HG03135 (cell line): ENCODE measurements around the gene EIF3L.
A peak's percentile ranks its signal among the peaks of the same experiment; 100 is the strongest.

Source experiments
- ATAC-seq: cut with Tn5 transposase; IDR thresholded peaks from one replicate; pipeline ENCODE4 v1.9.1; 2021; ENCODE audit warnings: mild to moderate bottlenecking, moderate library complexity; ENCODE audit not compliant: unreplicated experiment

Gene EIF3L

DNA sequence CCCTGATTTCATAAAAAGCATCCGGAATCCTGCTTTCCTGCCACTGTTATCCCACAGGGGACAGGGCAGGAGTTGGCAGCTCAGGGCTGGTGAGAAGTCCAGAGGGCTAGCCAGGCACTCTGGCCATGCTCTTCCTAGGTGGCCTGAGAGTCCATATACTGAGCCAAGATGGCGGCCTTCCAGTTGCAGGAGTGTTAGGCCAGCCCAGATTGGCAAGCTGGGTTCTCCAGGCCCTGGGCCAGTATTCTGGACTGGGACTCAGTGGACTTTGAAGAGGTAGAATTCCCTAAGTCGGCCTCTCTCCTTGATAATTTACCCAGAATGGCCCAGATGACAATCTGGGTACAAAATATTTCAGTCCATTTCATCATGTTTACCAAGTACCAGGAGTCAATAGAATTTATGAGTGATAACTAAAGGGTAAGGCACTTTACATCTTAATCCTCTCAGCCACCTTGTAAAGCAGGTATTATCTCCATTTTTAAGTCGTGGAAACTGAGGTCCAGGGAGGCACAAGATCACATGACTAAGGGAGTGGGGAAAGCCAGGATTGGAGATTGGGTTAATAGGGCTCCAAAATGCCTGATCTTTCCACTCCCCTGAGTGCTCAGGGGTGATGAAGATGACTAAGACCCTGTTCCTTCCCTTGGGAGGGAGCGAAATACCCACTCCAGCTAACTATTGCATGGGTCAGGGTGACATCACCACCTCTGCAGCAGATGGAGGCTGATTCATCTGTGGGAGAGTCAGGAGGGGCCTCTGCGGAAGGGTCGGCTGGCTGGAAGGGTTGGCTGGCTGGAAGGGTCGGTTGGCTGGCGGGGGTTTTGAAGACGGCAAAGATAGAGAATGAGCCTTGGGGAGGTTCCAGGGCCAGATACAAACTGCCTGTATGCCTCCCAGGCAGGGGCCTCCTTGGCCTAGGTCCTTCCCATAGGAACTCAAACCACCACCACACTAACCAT is 55.6 kb downstream of the EIF3L start:
- ATAC-seq = no peak

DNA sequence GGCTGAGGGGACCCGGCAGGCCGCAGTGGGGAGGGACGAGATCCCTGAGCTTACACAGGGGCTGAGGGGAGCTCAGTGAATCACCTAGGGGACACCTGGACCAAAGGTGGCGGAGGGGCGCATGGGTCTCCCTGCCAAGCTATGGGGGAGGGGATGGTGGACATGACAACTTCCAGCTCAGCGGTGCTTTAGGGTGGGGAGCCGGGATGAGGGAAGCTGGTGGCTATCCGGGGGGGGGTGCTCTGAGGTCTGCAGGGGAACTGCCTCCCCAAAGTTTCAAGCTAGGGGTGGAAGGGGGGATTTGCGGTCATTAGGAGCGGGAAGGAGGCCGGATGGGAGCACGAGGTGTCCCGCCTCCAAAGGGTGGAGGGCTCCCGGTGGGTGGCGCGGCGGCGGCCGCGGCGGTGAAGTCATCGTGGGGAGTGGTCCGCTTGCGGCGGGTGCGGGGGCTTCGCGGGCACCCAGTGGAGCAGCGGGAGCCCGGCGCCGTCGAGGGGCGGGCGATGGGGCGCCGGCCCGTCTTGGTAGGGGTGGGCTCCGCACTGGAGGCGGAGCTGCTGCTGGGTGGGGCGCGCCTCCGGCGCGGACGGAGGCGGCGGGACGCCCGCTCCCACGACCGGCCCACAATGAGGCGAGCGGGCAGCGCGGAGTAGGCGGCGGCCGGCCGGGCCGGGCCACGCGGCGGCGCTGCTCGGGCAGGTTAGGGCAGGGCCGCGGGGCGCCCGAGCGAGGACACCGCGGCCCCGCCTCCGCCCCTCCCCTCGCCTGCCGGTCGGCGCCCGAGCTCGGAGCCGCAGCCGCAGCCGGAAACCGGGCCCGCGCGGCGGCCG is 56.5 kb downstream of the EIF3L start, which contains the start of gene MICALL1:
MICALL1 (plus strand) TSS at position 764 of the 830 bp plus-strand sequence. CDS start 126 bp downstream, outside the sequence.
- ATAC-seq = peak; percentile 77

DNA sequence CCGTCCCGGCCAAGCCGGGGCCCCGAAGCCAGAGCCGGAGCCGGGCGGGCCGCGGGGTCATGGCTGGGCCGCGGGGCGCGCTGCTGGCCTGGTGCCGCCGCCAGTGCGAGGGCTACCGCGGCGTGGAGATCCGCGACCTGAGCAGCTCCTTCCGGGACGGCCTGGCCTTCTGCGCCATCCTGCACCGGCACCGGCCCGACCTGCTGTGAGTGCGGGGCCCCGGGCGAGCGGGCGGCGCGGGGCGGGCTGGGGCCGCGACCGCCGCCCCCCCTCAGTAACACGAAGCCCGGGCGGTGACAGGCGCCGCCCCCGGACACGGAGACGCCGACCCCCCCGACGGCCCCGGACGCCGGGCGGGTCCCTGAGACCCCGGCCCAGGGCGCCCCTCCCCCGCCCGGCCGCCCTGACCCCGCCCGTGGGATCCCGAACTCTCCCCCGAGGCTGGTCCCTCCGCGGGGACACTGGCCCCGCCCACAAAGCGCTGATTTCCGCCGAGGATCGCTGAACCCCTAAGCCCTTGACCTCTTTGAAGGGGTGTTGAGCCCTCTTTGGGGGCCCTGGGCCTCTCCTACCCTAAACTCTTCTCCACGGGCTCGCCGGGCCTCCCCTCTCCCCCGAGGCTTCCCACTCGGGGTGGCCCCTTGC is 57.3 kb downstream of the EIF3L start:
- ATAC-seq = peak; percentile 23

DNA sequence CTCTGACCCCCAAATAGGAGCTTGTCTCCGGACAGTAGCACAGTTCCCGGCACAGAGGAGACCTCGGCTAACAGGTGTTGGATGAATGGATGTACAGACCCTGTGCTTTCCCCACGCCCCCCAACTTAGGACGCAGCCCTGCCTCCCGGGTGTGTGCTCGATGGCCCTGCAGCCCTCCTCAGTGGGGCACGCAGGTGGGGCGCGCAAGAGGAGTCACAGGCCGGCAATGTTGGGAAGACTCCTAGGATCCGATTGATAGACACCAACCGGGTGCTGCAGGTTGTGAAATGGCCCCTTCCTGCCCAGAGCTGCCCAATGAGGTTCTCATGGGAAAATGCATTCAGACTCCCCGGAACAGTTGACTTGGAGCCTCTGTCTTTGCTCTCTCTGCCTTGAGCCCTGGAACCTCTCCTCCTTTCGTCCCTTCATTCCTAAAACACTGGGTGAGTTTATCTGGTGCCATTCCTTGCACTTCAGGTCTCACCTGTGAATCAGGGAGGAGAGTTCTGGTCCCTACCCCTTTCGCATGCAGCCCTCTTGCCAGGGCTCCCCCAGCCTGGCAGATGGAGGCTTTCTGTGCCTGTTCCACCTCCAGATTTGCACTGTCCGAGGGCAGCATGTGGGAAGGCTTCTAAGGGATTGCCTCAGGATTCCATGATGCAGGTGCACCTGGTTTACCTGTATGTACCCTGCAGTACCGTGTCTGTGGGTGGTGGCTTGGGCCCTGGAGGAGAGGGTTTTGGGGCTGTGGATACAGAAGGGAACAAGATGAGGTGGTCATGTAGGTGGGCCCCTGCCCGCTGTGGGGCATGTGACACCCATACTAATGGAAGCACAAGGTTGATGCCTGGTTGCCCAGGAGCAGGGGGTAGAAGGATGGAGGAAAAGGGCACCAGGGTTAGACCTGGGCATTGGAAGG is 58.1 kb downstream of the EIF3L start:
- no peak for ATAC-seq

DNA sequence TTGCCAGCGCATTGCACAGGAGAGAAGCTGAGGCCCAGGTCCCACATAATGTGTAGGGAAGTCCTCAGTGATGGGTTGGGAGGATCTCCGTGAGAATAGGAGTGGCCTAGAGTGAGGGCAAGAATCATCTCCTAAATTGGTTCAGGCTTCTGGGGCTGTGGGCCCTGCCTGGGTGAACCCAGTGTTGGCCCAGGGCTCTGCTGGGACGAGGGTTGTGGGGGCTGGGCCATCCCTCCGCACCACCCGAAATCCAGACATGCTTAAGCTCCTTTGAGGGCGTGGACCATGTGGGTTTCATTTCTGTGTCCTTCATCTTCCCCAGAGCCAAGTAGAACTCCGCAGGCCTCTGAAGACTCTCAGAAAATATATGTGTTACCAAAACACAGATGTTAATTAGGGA is 60.5 kb downstream of the EIF3L start:
- ATAC-seq = no peak

DNA sequence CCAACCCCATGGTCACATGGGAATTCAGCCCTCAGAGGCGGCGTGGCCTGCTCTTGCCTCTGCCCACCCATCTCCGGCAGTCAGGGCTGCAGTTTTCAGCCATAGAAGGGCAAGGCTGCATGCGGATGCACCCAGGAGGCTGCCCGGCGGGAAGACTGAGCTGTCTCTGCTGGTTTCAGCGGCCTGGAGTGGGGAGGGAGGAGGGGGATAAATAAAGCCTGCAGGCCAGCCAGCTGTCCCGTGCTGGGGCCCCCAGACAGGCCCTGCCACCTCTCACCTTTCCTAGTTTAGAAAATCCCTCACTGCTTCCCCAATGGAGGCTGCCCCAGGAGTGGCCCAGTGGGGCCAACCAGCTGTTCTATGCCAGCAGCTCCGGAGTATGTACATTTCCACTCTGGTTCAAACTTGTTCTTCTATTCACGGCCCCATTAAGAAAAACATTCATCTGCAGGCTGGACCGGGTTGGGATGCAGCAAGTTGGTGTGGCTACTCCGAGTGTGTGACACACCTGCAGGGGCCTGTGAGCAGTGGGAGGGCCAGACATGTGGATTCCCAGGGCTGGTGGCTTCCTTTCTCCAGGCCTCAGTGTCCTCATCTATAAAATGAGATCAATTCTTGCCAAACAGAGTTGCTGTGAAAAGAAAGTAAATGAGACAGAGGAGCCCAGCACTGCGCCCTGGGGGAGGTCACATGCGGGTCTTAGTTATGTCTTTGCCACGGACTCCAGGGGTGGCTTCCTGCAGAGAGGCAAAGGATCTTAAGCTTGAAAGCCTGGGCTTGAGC is 61.9 kb downstream of the EIF3L start:
- ATAC-seq = no peak

DNA sequence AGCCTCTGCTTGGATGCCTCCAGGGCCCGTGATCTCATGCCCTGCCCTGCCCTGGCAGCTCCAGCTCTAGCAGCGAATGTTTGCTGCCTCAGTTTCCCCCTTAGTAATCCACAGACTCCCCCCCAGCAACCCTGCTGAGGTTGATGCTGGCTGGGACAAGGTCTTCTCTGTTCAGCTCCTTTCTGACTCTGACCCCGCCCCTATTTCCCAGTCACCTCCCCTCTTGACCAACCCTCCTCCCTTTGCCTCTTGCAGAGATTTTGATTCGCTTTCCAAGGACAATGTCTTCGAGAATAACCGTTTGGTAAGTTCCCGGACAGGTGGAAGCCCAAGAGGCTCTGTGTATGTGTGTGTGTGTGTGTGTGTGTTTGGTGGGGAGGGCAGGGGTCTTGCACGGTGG is 62.5 kb downstream of the EIF3L start:
- ATAC-seq = no peak

DNA sequence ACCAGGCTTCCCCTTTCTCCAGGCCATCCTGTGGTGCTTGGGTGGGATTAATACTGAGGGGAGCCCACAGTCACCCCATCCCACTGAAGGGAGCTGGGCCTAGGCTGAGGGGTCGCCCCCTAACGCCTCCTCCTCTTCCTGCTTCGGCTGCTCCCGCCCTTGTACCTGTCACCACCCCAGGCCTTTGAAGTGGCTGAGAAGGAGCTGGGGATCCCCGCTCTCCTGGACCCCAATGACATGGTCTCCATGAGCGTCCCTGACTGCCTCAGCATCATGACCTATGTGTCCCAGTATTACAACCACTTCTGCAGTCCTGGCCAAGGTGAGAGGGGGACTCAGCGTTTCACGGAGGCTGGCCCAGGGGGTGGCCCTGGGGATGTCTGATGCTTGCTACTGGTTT is 63.0 kb downstream of the EIF3L start:
- no peak for ATAC-seq

DNA sequence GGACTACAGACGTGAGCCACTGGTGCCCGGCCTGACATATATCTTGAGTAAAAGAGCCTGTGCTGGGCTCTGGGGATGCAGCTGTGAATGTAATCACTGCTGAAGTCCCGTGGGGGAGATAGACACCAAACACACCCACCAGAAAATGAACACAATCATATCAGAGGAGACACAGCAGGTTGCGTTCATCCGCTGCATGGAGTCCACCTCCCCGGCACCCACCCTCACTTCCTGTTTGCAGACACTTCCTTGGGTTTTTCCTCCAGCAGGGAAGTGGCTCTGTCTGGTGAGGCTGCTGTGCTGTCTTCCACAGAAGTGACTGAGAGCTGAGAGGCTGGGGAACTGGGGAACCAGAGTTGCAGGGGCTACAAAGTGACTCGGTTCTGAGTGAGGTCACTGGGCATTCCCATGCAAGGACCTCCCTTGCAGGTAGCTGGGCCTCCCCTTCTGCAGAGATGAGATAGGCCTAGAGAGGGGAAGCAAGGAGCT is 64.1 kb downstream of the EIF3L start:
- no peak for ATAC-seq

DNA sequence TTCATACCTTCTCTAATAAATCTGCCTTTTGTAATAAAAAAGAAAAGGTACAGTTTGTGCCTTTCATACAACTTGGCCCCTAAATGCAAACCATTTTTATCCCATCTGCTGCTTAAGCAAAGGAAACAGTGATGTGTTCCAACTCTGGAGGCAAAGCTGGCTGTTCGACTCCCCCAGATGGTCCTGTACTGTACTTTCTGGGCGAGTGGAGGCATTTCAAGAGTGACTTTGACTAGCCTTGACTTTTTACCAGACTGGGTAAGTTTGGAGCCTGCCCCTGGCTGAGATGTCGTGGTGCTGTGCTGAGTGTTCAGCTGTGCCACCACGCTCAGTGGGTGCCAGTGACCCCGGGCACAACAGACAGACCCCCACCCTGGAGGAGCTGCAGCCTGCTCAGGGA is 67.1 kb downstream of the EIF3L start:
- ATAC-seq = no peak

DNA sequence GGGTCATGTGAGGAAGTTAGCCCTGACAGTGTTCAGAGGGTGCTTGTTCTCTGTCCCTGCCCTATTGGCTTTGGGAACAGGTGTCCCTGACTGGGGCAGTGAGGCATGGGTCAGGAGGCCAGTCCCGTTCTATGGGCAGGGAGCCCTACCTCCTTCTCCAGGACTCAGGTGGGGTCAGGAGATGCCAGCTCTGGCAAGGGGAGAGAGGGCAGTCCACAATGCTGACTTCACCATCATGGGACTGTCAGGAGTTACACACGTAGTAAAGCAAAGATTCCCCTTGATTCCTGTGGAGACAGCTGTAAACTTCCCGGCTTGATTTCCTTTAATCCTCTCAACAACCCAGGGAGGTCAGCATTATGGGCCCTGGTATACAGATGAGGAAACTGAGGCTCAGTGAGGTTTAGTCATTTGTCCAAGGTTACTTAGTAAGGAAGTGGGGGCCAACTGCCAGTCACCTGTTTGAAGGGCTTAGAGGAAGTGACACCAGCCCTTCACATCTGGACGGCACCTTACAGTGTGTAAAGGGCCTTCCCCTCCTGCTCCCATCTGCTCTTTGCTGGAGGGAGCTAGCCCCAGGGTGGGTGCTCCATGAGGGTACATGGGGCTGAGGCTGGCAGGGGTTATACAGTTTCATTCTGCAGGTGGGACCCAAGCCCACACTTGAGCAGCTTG is 68.8 kb downstream of the EIF3L start:
- ATAC-seq = no peak

DNA sequence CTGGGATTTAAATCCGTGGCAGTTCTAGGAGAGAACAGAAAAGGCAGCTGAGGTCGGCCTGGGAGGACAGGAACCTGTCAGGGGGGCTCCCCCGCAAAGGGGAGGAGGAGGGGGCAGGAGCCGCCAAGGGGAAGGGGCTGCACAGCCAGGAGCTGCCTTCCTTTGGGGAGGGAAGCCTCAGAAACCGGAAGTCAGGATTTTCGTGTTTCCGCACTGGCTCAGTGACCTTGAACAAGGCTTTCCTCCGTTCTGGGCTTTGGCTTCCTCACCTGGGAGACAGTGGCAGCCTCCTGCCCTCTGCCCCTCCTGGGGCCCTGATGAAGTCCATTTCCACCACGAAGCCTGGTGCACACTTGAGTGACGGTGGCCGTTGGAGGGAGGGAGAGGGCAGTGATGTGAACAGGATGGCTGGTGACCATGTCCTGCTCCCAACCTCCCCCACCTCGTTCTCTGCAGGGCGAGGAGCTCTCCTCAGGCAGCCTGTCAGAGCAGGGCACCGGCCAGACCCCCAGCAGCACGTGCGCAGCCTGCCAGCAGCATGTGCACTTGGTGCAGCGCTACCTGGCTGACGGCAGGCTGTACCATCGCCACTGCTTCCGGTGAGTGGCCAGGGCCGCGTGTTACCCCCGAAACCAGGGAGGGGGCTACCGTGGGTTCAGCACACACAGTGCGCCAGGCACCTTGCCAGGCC is 69.5 kb downstream of the EIF3L start:
- no peak for ATAC-seq

DNA sequence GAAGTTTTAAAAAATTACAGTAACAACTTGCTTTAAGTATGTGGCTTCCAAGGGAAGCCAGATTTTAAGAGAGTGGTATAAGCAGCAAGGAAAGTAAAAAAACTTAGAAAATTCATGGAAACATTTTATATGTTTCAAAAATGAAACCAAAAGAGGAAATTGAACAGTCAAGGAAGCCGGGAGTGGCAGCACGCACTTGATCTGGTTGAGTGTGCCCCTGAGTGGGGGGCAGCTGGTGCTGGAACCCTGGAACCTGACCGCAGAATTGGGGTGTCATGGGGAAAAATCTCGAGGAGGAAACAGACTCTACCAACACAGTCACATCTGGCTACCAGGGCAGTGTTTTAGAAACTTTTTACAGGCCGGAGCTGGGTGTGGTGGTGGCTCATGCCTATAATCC is 70.9 kb downstream of the EIF3L start:
- ATAC-seq = no peak

DNA sequence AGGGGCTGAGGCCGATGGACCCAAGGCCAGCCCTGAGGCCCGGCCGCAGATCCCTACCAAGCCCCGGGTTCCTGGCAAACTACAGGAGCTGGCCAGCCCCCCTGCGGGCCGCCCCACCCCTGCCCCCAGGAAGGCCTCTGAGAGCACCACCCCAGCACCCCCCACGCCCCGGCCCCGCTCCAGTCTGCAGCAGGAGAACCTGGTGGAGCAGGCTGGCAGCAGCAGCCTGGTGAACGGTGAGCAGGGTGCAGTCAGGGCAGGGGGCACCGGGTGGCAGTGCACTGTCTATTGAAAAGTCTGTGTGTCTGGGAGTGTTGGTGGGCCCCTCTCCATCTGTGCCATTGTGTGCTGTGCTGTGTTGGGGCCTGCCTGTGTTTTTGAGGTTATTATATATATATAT is 73.0 kb downstream of the EIF3L start:
- ATAC-seq = no peak

DNA sequence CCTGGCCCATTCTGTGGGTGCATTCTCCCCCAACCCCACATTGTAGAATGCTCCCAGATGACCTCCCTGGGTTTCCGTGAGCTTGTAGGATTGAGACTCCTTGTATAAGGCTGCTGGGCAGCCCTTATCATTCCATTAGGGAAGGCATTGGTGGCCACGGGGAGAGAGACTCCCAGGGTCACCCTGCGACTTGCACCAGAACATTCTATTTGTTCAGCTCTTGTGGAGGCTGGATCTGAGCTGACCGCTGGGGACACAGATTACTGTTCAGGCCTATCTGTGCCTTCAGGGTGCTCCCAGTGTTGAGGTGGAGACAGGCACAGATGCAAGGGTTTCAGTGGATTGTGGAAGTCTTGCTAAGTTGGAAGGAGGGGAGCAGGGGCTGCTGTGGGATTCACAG is 74.7 kb downstream of the EIF3L start:
- no peak for ATAC-seq

DNA sequence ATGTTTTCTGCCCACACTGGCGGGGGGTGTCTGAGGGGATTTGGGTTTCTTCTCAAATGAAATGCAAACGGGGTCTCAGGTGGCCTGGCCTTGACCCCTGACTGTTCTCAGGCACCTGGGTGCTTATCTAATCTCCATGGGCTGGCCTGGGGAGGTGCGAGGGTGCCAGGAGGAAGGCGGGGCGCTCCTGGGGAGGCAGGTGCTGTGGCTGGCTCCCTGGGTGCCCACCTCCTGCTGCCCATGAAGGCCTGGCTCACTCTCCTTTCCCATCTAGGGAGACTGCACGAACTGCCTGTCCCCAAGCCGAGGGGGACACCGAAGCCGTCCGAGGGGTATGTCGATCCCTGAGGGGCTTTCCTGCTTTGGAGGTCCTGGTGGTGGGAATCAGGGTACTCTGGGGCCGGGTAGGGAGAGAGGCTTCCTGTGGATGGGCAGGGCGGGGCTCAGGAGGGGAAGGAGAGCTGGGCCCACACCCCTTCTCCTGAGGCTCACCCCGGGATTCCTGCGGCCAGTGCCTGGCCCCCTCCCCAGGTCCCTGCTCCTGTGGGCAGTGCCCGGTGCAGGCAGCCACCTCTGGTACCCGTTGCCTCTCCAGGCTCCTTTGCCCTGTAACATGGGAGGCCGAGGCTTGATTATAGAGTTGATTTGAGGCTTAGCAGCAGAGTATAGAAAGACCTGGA is 75.3 kb downstream of the EIF3L start:
- no peak for ATAC-seq

DNA sequence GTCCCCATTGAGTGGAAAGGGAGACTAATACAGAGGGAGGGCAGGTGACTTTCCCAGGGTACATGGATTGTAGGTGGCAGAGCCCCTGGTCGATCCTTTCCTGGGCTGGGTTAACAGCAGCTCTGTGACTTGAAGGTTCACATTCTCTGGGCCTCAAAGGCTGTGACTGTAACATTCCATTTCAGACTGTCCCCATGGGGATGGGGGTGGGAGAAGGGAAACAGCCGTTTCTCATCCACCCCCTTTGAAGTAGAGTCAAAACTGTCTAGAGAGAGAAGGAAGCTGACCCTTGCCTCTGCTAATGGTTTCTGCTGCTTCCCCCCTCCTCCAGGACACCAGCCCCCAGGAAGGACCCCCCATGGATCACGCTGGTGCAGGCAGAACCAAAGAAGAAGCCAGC is 76.1 kb downstream of the EIF3L start:
- no peak for ATAC-seq

DNA sequence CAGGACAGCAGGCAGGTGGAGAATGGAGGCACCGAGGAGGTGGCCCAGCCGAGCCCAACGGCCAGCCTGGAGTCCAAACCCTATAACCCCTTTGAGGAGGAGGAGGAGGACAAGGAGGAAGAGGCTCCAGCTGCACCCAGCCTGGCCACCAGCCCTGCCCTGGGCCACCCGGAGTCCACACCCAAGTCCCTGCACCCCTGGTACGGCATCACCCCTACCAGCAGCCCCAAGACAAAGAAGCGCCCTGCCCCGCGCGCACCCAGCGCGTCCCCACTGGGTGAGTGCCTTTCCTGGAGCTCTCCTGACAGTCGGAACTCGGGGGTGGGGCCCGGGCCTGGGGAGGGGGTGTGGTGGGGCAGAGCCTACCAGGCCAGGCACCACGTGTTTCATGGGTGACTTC is 76.5 kb downstream of the EIF3L start:
- ATAC-seq = no peak
